H1 (cell line): Measurements from ENCODE around the gene USB1. TPM values are rescaled to one million over a fixed set of nuclear protein-coding genes. Genes with fewer than 3 reads are reported as not detected.

ENCODE experiments used
- CTCF ChIA-PET: fragments of 300-600 bp; sonication (Branson Sonifier 250); formaldehyde crosslinking; loops from one replicate; lab custom pipeline; 2021; ENCODE audit not compliant: partially characterized antibody; lab: Charles Lee
- POLR2A ChIA-PET: fragments of 300-600 bp; sonication (Branson Sonifier 250); formaldehyde crosslinking; loops from one replicate; lab custom pipeline; 2021; ENCODE audit warnings: inconsistent platforms; ENCODE audit not compliant: partially characterized antibody; lab: Charles Lee
- DNase-seq, 2 experiments: peaks; one replicate each; pipeline versions ENCODE4 v3.0.0 to v3.0.0-alpha.2; 2010 to 2022; ENCODE audit warnings: low spot score in 2 of 2, low read depth in 1 of 2, mixed read lengths in 1 of 2
- FAIRE-seq: peaks from 2 replicates; lab custom pipeline; 2011; peaks lifted over from hg19 to GRCh38; lab: Jason Lieb, UNC
- H2AFZ ChIP-seq: 2 replicates; pipeline ENCODE4 v1.8.1; 2012; ENCODE audit warnings: low read length, inconsistent platforms
- H2AK5ac ChIP-seq: 2 replicates; pipeline ENCODE4 v1.6.1; 2013; ENCODE audit warnings: low read depth, low read length
- H2BK120ac ChIP-seq: replicated peaks from 2 replicates; pipeline ENCODE3; 2013; ENCODE audit warnings: low read depth, low read length, inconsistent platforms
- H2BK12ac ChIP-seq: 2 replicates; pipeline ENCODE4 v1.6.1; 2013; ENCODE audit warnings: low read depth, low read length
- H2BK15ac ChIP-seq: 2 replicates; pipeline ENCODE4 v1.6.1; 2013; ENCODE audit warnings: low read length
- H2BK20ac ChIP-seq: 2 replicates; pipeline ENCODE4 v1.6.1; 2013; ENCODE audit warnings: low read length
- H2BK5ac ChIP-seq: 2 replicates; pipeline ENCODE4 v1.6.1; 2013; ENCODE audit warnings: low read depth, low read length
- H3K14ac ChIP-seq: 2 replicates; pipeline ENCODE4 v1.6.1; 2013; ENCODE audit warnings: inconsistent platforms; ENCODE audit not compliant: insufficient read length
- H3K18ac ChIP-seq: 2 replicates; pipeline ENCODE4 v1.6.1; 2013; ENCODE audit warnings: low read length; ENCODE audit errors: extremely low read depth
- H3K23ac ChIP-seq: 2 replicates; pipeline ENCODE4 v1.6.1; 2013; ENCODE audit warnings: inconsistent platforms; ENCODE audit not compliant: insufficient read length
- H3K23me2 ChIP-seq: 2 replicates; pipeline ENCODE4 v1.6.1; 2013; ENCODE audit warnings: low read depth, low read length
- H3K27ac ChIP-seq: 2 replicates; pipeline ENCODE4 v1.6.1; 2011; ENCODE audit warnings: low read depth, low read length, inconsistent platforms
- H3K27me3 ChIP-seq, 4 experiments: replicated peaks in 1 of 4; 1 replicate in 1 of 4; 2 replicates in 3 of 4; pipeline versions ENCODE4 v1.6.1 to v1.8.1; 2011 to 2013; ENCODE audit warnings: low read length in 3 of 4, mild to moderate bottlenecking in 3 of 4, inconsistent platforms in 2 of 4, mixed read lengths in 2 of 4, moderate library complexity in 1 of 4; ENCODE audit not compliant: control insufficient read depth in 3 of 4, insufficient read depth in 3 of 4; ENCODE audit errors: extremely low read depth in 1 of 4
- H3K36me3 ChIP-seq, 4 experiments: 2 replicates each; pipeline versions ENCODE4 v1.6.1 to v1.8.1; 2011 to 2013; ENCODE audit warnings: mild to moderate bottlenecking in 4 of 4, low read length in 3 of 4, moderate library complexity in 2 of 4, control low read depth in 1 of 4, inconsistent platforms in 1 of 4; ENCODE audit not compliant: insufficient read depth in 4 of 4, control insufficient read depth in 2 of 4
- H3K4ac ChIP-seq: replicated peaks from 2 replicates; pipeline ENCODE3; 2013; ENCODE audit warnings: low read length, low read depth, mixed read lengths, inconsistent platforms; ENCODE audit not compliant: insufficient read length
- H3K4me1 ChIP-seq, 4 experiments: replicated peaks in 1 of 4; 1 replicate in 1 of 4; 2 replicates in 3 of 4; pipeline versions ENCODE4 v1.6.1 to v1.8.1; 2011 to 2013; ENCODE audit warnings: low read length in 3 of 4, inconsistent platforms in 2 of 4, mixed read lengths in 1 of 4; ENCODE audit not compliant: insufficient read depth in 4 of 4, control insufficient read depth in 3 of 4
- H3K4me2 ChIP-seq, 2 experiments: 2 replicates each; pipeline versions ENCODE4 v1.6.1 to v1.8.1; 2011 to 2013; ENCODE audit warnings: low read depth in 2 of 2, low read length in 2 of 2, control low read depth in 1 of 2, inconsistent platforms in 1 of 2, mild to moderate bottlenecking in 1 of 2; ENCODE audit not compliant: insufficient read depth in 1 of 2
- H3K4me3 ChIP-seq, 4 experiments: fragments of 200-600, 300-600 bp in 1 of 4; sonication (generic), shearing (Covaris generic), sonication (Bioruptor Twin) in 1 of 4; 2 replicates each; pipeline versions ENCODE4 v1.5.1 to v1.8.1; 2011 to 2016; ENCODE audit warnings: low read length in 4 of 4, low read depth in 3 of 4, control low read depth in 2 of 4, inconsistent platforms in 2 of 4, mild to moderate bottlenecking in 2 of 4, mixed read lengths in 1 of 4, moderate library complexity in 1 of 4; ENCODE audit not compliant: insufficient read depth in 2 of 4; ENCODE audit errors: extremely low read depth in 1 of 4
- H3K56ac ChIP-seq: replicated peaks from 2 replicates; pipeline ENCODE3; 2013; ENCODE audit warnings: low read depth, mild to moderate bottlenecking, mixed read lengths, low read length, inconsistent platforms; ENCODE audit not compliant: insufficient read length
- H3K79me1 ChIP-seq: 2 replicates; pipeline ENCODE4 v1.6.1; 2013; ENCODE audit warnings: low read depth, low read length, control low read depth
- H3K79me2 ChIP-seq, 2 experiments: 2 replicates each; pipeline versions ENCODE4 v1.6.1 to v1.8.1; 2012 to 2013; ENCODE audit warnings: low read length in 2 of 2, mild to moderate bottlenecking in 2 of 2, inconsistent platforms in 1 of 2; ENCODE audit not compliant: insufficient read depth in 2 of 2, control insufficient read depth in 1 of 2
- H3K9ac ChIP-seq, 4 experiments: replicated peaks in 1 of 4; 1 replicate in 1 of 4; 2 replicates in 3 of 4; pipeline versions ENCODE4 v1.6.1 to v1.8.1; 2011 to 2013; ENCODE audit warnings: low read depth in 3 of 4, low read length in 3 of 4, control low read depth in 2 of 4, mild to moderate bottlenecking in 2 of 4, moderate library complexity in 2 of 4, inconsistent platforms in 1 of 4; ENCODE audit errors: extremely low read depth in 1 of 4
- H3K9me3 ChIP-seq, 2 experiments: 2 replicates each; pipeline versions ENCODE4 v1.6.1 to v1.8.1; 2012 to 2013; ENCODE audit warnings: mild to moderate bottlenecking in 2 of 2, moderate library complexity in 2 of 2, control low read depth in 1 of 2, inconsistent platforms in 1 of 2, low read depth in 1 of 2, low read length in 1 of 2, mixed read lengths in 1 of 2; ENCODE audit not compliant: insufficient read depth in 2 of 2
- H4K20me1 ChIP-seq, 2 experiments: replicated peaks in 1 of 2; 2 replicates each; pipeline versions ENCODE3 to v1.8.1; 2011 to 2013; ENCODE audit warnings: inconsistent platforms in 2 of 2, low read length in 2 of 2, mild to moderate bottlenecking in 1 of 2; ENCODE audit not compliant: insufficient read depth in 2 of 2, control insufficient read depth in 1 of 2
- H4K5ac ChIP-seq: 2 replicates; pipeline ENCODE4 v1.6.1; 2013; ENCODE audit warnings: low read length, low read depth, mixed read lengths, inconsistent platforms; ENCODE audit not compliant: insufficient read length
- H4K8ac ChIP-seq: 2 replicates; pipeline ENCODE4 v1.8.0; 2013; ENCODE audit warnings: mild to moderate bottlenecking, moderate library complexity, low read length, inconsistent platforms; ENCODE audit not compliant: insufficient read depth; ENCODE audit errors: extremely low read depth
- H4K91ac ChIP-seq: replicated peaks from 2 replicates; pipeline ENCODE3; 2013; ENCODE audit warnings: low read length, mixed read lengths, inconsistent platforms; ENCODE audit not compliant: insufficient read length
- ASH2L ChIP-seq: fragments of 200-600, 300-600 bp; sonication (generic); IDR thresholded peaks from one replicate; pipeline ENCODE4 v1.7.1; 2017; ENCODE audit warnings: low read length
- BACH1 ChIP-seq: IDR thresholded peaks from 2 replicates; pipeline ENCODE4 v1.6.1; 2012; ENCODE audit warnings: low read length, improper control_type of control experiment
- EGR1 ChIP-seq: IDR thresholded peaks from 2 replicates; pipeline ENCODE4 v1.6.1; 2011; ENCODE audit warnings: low read depth, low read length, borderline replicate concordance
- EZH2 ChIP-seq: fragments of 200-600 bp; sonication (generic); IDR thresholded peaks from 2 replicates; pipeline ENCODE4 v1.7.1; 2012; ENCODE audit warnings: low read depth, mild to moderate bottlenecking, moderate library complexity, low read length, inconsistent platforms; ENCODE audit not compliant: severe bottlenecking
- WGBS, 2 experiments: shearing (Covaris generic) in 1 of 2; methylation state at CpG; one replicate each; pipeline versions ENCODE4 v1.1.6 to v1.1.7; 2013 to 2015; ENCODE audit warnings: low lambda C conversion rate in 2 of 2, mixed read lengths in 2 of 2, inconsistent platforms in 1 of 2, low coverage in 1 of 2, missing lambda C conversion rate in 1 of 2; ENCODE audit not compliant: insufficient replicate concordance in 2 of 2, insufficient coverage in 1 of 2, insufficient read length in 1 of 2; ENCODE audit errors: extremely low coverage in 1 of 2, missing lambda C conversion rate in 1 of 2; 5-methylcytosine and 5-hydroxymethylcytosine counted together
- polyA plus RNA-seq, 7 experiments: library from polyadenylated mRNA; depleted of rRNA in 3 of 7; stranded (reverse) in 5 of 7; unstranded in 2 of 7; fragments of >200 nt in 5 of 7; fragments of 200-250 nt in 2 of 7; gene quantifications; 1 replicate in 5 of 7; 2 replicates in 1 of 7; 4 replicates in 1 of 7; pipeline versions ENCODE4 v1.2.1 to v1.2.3, GENCODE V29; 2011 to 2013; ENCODE audit warnings: missing spikeins in 2 of 7, mixed read lengths in 2 of 7
- total RNA-seq: library from RNA; stranded (reverse); fragmentation: NEBNext Ultra II Directional; extraction: Animal tissue kit (Norgen Biotek cat#: 25700); gene quantifications from 2 replicates; pipeline ENCODE4 v1.2.1, GENCODE V29; 2021

The USB1 gene
- total and polyA plus RNA-seq, 2 of the 8 experiments (the other 6 are each of a cell fraction or from before 2014, with no cell fraction given) = 65.4 to 75.9 TPM

GRCh38 chr16:58037365-58038057, 36.3 kb downstream of the USB1 start:
- Histone ChIP-seq H3K4me3 (no peak overlapping the region), H3K4me2 (no peak overlapping the region), H3K14ac (no peak overlapping the region), H3K18ac (no peak overlapping the region), H4K5ac (no peak overlapping the region), H3K23ac (no peak overlapping the region), H3K79me2 (peaks cover 0 to 20% of the 10 kb centered on the region in 2 experiments; a peak in 1 of 4 replicates), H3K36me3 (peaks cover 4 to 35% (median 11%) of the 10 kb centered on the region in 4 experiments; a peak in 5 of 8 replicates), H4K8ac (no peak overlapping the region), H3K9ac (no peak overlapping the region), H3K4ac (no peak overlapping the region), H3K79me1 (peaks cover 14% of the 10 kb centered on the region), H2BK20ac (no peak overlapping the region), H3K56ac (no peak overlapping the region), H4K20me1 (peaks cover 10 to 28% of the 10 kb centered on the region in 2 experiments), H3K4me1 (peaks cover 0 to 2% (median 1%) of the 10 kb centered on the region in 4 experiments; a peak in 2 of 7 replicates), H3K9me3 (no peaks in the 10 kb centered on the region), H4K91ac (no peak overlapping the region), H3K27me3 (no peaks in the 10 kb centered on the region), H2BK120ac (no peak overlapping the region), H3K27ac (no peak overlapping the region), H2BK12ac (no peak overlapping the region), H2AFZ (no peak overlapping the region), H2AK5ac (no peak overlapping the region), H3K23me2 (no peaks in the 10 kb centered on the region), H2BK15ac (no peak overlapping the region), H2BK5ac (no peak overlapping the region)
- TF ChIP-seq EGR1 (no peak), EZH2 (no peak), ASH2L (no peak), BACH1 (no peak)
- 97% methylated on average over 16 of the region's 16 CpGs; no CpG with 5 or more reads in 1 of the 2 experiments for WGBS, 2 experiments
- ChIA-PET CTCF (interaction anchor here (1.2 to 19.9 kb wide), 5 partner anchors 9 to 85 kb away, joined by 4 to 362 read pairs (median 13); partner anchors contain the start of gene CFAP20), POLR2A (interaction anchor here (0.6 kb wide), 1 partner anchor 12 kb away, joined by 3 read pairs; no protein-coding TSS in a partner anchor)
- FAIRE-seq (no peak), DNase-seq (no peak)
